ENCODE results near the gene ZNF692.

DNA sequence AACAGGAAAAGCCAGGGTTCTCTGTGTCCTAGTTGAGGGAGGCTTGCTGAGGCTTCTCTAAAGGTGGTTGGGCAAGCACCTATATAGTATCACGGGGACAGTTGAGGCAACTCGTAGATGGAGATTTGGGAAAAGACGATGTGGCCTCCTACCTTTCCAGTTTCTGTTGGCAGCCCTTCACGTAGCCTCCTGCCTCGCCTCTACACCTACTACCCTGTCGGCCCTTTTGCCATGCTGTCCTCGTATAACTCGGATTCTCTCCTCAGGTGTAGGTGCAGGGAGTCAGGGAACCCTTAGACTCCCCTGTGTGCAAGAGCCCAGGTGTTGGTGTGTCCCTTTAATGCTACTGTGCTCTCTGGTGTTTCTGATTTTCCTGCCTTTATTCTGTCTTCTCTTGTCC is 10.3 kb downstream of the ZNF692 start:
- TF ChIP-seq GABPA (IDR thresholded peaks at IDR 0.05 in 1 of 2, conservative IDR thresholded peaks at IDR 0.05 in 1 of 2) (no peak), HNF4G (IDR thresholded peaks at IDR 0.05) (no peak), RXRA (IDR thresholded peaks at IDR 0.05) (no peak), TAF1 (conservative IDR thresholded peaks at IDR 0.05) (no peak), SP1 (IDR thresholded peaks at IDR 0.05) (no peak), YY1 (IDR thresholded peaks at IDR 0.05) (no peak), EGR1 (IDR thresholded peaks at IDR 0.05; ENCODE audit: low read depth in 2 of 2) (no peak), RAD21 (IDR thresholded peaks at IDR 0.05) (no peak)
- TF ChIP-seq, protein P1, sequence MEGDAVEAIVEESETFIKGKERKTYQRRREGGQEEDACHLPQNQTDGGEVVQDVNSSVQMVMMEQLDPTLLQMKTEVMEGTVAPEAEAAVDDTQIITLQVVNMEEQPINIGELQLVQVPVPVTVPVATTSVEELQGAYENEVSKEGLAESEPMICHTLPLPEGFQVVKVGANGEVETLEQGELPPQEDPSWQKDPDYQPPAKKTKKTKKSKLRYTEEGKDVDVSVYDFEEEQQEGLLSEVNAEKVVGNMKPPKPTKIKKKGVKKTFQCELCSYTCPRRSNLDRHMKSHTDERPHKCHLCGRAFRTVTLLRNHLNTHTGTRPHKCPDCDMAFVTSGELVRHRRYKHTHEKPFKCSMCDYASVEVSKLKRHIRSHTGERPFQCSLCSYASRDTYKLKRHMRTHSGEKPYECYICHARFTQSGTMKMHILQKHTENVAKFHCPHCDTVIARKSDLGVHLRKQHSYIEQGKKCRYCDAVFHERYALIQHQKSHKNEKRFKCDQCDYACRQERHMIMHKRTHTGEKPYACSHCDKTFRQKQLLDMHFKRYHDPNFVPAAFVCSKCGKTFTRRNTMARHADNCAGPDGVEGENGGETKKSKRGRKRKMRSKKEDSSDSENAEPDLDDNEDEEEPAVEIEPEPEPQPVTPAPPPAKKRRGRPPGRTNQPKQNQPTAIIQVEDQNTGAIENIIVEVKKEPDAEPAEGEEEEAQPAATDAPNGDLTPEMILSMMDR (IDR thresholded peaks at IDR 0.05; ENCODE audit: low read depth, low read length, missing input control) = no peak
- TF ChIP-seq, protein P2, sequence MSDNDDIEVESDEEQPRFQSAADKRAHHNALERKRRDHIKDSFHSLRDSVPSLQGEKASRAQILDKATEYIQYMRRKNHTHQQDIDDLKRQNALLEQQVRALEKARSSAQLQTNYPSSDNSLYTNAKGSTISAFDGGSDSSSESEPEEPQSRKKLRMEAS (IDR thresholded peaks at IDR 0.05) = no peak
- TF ChIP-seq, protein P3, sequence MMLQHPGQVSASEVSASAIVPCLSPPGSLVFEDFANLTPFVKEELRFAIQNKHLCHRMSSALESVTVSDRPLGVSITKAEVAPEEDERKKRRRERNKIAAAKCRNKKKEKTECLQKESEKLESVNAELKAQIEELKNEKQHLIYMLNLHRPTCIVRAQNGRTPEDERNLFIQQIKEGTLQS (IDR thresholded peaks at IDR 0.05) = no peak
- TF ChIP-seq, protein P4, sequence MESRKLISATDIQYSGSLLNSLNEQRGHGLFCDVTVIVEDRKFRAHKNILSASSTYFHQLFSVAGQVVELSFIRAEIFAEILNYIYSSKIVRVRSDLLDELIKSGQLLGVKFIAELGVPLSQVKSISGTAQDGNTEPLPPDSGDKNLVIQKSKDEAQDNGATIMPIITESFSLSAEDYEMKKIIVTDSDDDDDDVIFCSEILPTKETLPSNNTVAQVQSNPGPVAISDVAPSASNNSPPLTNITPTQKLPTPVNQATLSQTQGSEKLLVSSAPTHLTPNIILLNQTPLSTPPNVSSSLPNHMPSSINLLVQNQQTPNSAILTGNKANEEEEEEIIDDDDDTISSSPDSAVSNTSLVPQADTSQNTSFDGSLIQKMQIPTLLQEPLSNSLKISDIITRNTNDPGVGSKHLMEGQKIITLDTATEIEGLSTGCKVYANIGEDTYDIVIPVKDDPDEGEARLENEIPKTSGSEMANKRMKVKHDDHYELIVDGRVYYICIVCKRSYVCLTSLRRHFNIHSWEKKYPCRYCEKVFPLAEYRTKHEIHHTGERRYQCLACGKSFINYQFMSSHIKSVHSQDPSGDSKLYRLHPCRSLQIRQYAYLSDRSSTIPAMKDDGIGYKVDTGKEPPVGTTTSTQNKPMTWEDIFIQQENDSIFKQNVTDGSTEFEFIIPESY (IDR thresholded peaks at IDR 0.05) = no peak
